IPS-18c (cell line): Measurements from ENCODE around the gene PTPRN2.
"Not testable (repeated sequence)": the region's sequence is repeated elsewhere in the genome, so short reads cannot be mapped to it uniquely, and the experiment has no call there.

Experiments used
- H3K4me3 ChIP-seq: 2 replicates; pipeline ENCODE4 v1.7.0; 2013; ENCODE audit warnings: low read depth, mild to moderate bottlenecking, low read length, moderate library complexity; ENCODE audit not compliant: insufficient read depth
- H3K9me3 ChIP-seq: one replicate; pipeline ENCODE4 v1.6.1; 2013; ENCODE audit warnings: mild to moderate bottlenecking, low read length, moderate library complexity; ENCODE audit not compliant: control insufficient read depth, insufficient read depth

The PTPRN2 gene

DNA sequence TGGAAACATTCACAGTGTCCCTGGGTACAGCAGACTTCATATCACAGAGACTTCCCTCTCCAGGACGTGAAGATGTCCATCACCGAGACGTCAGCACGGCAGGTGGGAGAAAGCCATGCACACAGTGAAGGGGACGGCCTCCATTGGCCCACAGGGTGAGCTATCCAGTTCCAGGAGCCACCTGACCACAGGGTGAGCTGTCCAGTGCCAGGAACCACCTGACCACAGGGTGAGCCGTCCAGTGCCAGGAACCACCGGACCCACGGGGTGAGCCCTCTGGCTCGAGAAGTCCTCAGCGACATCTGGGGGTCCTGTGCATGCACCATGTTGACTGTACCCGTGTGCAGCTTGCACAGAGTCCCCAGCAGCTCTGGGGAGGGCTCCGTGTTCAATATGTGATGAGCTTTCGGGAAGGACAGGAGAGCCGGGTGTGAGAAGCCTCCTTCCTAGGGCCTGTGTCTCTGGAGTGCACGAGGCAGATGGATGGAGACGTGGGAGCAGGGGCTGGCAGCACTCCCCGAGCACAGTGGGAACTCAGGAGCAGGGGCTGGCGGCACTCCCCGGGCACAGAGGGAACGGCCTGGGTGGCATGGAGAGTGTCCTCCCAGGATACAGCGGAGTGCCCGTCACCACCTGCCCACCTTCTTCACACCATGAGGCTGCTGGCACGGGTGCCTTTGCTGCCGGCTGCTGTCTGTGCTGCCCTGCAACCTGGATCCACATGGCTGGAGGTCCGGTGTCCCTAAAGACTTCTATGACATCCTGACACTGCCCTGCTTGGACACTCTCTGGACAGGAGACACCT, 634.6 kb downstream of the PTPRN2 start:
- peaks cover 38% of the 10 kb centered on the region for H3K9me3 ChIP-seq
- peak overlapping the region; percentile 24; the same call in 1 of the 2 replicates for H3K4me3 ChIP-seq

DNA sequence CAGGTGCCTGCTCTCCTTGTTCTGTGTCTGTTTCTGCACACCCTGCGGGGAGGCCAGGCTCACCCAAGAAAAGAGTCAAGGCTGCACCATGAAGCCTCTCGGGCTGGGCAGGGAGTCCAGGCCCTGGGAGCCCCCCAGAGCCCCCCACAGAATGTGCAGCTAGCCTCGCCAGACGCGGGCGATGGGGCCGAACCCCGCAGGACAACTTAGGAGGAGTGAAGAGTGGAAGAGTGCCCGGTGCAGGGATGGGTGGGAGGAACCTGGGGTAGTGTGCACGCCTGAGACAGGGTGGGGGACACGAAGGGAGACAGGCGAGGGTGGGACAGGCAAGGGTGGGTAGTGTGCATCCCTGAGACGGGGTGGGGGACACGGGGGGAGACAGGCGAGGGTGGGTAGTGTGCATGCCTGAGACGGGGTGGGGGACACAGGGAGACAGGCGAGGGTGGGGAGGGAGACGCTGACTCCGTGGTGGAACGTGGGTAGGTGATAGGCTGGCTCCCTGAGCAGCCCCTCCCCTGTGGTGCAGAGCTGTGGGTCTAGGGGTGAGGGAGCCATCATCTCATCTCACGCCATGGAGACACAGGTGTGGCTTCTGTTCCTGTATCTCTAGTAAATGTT, 635.5 kb downstream of the PTPRN2 start:
- H3K4me3 ChIP-seq: no peak overlapping the region
- H3K9me3 ChIP-seq: peaks cover 37% of the 10 kb centered on the region

GRCh38 chr7:157951300-157952049, 636.1 kb downstream of the PTPRN2 start:
- Histone ChIP-seq H3K4me3 (no peak overlapping the region), H3K9me3 (peaks cover 36% of the 10 kb centered on the region)

DNA sequence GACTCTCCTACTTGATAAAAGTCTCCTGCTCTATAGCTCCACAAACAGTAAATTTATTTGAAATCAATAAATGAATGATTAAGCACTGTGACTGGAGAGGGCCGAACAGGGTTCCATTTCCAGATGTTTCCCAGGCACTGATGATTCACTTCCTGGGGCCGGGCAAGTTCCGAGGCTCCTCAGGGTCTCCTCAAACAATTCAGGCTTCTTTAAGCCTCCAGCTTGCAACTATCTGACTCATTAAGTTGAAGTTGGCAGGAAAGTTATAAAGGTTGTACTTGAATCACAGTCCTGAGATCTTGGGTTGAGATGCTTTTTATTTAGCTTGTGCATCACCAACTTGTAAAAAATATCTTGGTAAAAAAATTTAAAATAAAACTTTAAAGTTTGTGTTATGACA, 637.9 kb downstream of the PTPRN2 start:
- H3K9me3 ChIP-seq: peaks cover 39% of the 10 kb centered on the region
- no peak overlapping the region for H3K4me3 ChIP-seq

- Histone ChIP-seq H3K9me3 (peaks cover 43% of the 10 kb centered on the region), H3K4me3 (no peak overlapping the region)
Measured at GRCh38 chr7:157947504-157947903, 640.1 kb downstream of the PTPRN2 start.

GRCh38 chr7:157946398-157947060, 641.1 kb downstream of the PTPRN2 start:
- Histone ChIP-seq H3K4me3 (no peak overlapping the region; the same call in 1 of the 2 replicates), H3K9me3 (peaks cover 43% of the 10 kb centered on the region)

DNA sequence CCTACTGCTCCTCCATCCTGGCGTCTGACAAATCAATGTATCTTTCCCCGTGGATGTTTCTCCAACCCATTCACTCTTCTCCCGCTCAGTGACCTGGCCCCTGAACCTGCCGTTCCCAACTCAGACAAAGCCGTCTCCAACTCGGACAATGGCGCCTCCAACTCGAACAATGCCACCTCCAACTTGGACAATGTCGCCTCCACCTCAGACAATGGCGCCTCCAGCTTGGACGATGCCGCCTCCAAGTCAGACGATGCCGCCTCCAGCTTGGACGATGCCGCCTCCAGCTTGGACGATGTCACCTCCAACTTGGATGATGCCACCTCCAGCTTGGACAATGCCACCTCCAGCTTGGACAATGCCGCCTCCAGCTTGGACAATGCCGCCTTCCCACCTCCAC, 642.2 kb downstream of the PTPRN2 start:
- H3K4me3 ChIP-seq: peak overlapping the region; percentile 10; the same call in 1 of the 2 replicates
- H3K9me3 ChIP-seq: peaks cover 42% of the 10 kb centered on the region

- Histone ChIP-seq H3K4me3 (no peak overlapping the region), H3K9me3 (peaks cover 44% of the 10 kb centered on the region)
Measured at GRCh38 chr7:157944734-157945291, 642.8 kb downstream of the PTPRN2 start.

DNA sequence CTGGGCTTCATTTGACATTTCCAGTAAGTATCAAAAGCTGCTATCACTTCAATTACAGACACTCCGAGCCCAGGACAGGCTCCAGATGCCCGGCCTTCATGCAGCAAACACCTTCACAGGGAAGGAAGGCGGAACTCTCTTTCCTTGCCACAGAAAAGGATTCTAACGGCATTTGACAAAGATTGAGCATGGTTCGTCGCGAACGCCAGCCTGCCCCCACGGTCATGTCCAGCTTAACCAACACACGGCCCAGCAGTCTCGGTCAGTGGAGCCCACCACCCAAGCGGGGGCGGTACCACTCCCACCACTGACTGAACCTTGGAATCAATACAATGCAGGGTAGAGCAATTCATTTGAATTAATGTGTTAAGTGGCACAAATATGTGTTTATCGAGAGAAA, 643.6 kb downstream of the PTPRN2 start:
- H3K9me3 ChIP-seq: peaks cover 51% of the 10 kb centered on the region
- no peak overlapping the region for H3K4me3 ChIP-seq

DNA sequence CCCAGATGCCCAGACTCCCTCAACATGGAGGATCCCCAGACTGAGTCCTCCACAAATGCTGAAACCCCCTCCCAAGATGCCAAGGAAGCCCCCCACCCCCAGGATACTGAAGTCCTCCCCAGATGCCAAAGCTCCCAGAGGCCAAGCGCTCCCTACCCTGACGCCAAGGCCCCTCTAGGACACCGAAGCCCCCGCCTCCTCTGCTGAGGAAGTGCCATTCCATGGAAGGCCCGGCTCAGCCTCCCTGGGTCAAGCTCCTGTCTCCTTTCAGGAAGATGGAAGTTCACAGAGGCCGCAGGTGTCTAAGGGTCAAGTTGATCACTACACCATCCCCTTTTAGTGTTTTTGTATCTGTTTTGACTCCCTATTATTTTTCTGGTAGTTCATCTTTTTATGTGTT, 644.1 kb downstream of the PTPRN2 start:
- H3K9me3 ChIP-seq: peaks cover 56% of the 10 kb centered on the region

GRCh38 chr7:157941210-157941609, 646.4 kb downstream of the PTPRN2 start:
- H3K9me3 ChIP-seq: peaks cover 70% of the 10 kb centered on the region

More for the DNA sequence above, 644.1 kb downstream of the PTPRN2 start:
- H3K4me3 ChIP-seq: no peak overlapping the region

GRCh38 chr7:157940497-157940896, 647.1 kb downstream of the PTPRN2 start:
- no peak overlapping the region for H3K4me3 ChIP-seq
- H3K9me3 ChIP-seq: peaks cover 69% of the 10 kb centered on the region

More at GRCh38 chr7:157941210-157941609, 646.4 kb downstream of the PTPRN2 start:
- no peak overlapping the region for H3K4me3 ChIP-seq

DNA sequence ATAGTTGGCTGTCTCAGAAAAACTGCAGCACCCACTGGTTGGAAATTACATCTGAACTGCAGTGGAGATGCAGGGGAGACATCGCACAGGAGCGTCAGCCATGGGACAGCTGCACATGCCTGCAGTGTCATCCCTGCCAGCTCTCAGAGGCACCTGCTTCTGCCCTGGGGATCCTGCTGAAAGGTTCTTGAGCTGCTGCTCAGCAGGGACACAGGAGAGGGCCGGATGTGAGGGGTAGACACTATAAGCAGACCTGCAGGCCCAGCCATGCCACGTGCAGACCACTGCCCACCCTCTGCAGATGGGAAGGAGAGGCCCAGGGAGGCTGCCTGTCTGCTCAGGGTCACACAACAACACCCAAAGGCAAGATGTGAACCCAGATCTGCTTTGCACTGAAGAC, 649.4 kb downstream of the PTPRN2 start:
- Histone ChIP-seq H3K9me3 (peaks cover 60% of the 10 kb centered on the region), H3K4me3 (no peak overlapping the region)

DNA sequence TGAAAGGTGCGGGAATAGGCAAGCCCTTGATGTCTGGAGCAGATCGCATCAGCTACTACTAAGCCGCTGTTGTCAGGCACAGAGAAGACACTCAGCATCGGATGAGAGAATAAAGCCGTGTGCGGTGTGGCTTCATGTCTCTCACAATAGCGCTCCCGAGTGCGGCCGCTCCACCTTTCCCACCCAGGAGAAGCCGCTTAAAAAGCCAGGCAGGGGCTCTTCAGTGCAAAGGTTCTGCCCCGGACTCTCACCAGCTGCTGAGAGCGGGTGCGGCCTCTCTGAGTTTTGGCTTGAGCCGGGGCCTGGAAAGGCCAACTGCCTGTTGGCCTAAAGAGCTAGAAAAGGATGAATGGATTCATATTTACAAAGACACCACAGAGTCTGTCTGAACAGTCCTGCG, 650.2 kb downstream of the PTPRN2 start:
- H3K9me3 ChIP-seq: peaks cover 56% of the 10 kb centered on the region
- H3K4me3 ChIP-seq: no peak overlapping the region; the same call in 1 of the 2 replicates

GRCh38 chr7:157936976-157937375, 650.6 kb downstream of the PTPRN2 start:
- Histone ChIP-seq H3K4me3 (no peak overlapping the region; the same call in 1 of the 2 replicates), H3K9me3 (peaks cover 56% of the 10 kb centered on the region)

DNA sequence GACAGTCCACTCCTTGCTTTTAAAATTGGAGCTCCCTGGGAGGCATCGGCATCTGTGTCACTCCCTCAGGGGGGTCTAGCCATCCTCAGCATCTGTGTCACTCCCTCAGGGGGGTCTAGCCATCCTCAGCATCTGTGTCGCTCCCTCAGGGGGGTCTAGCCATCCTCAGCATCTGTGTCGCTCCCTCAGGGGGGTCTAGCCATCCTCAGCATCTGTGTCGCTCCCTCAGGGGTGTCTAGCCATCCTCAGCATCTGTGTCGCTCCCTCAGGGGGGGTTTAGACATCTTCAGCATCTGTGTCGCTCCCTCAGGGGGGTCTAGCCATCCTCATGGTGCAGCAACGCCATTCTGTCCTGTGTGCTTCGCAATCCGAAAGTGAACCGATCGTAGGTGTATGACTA, 651.9 kb downstream of the PTPRN2 start:
- H3K4me3 ChIP-seq: not testable (repeated sequence)
- peaks cover 59% of the 10 kb centered on the region for H3K9me3 ChIP-seq
